Measurements from ENCODE around the gene SUGP1. TPM values are rescaled to one million over a fixed set of nuclear protein-coding genes. Genes with fewer than 3 reads are reported as not detected.

SUGP1 gene
- total RNA-seq, 1 experiment from 2014 or later, result 51.2 TPM

DNA sequence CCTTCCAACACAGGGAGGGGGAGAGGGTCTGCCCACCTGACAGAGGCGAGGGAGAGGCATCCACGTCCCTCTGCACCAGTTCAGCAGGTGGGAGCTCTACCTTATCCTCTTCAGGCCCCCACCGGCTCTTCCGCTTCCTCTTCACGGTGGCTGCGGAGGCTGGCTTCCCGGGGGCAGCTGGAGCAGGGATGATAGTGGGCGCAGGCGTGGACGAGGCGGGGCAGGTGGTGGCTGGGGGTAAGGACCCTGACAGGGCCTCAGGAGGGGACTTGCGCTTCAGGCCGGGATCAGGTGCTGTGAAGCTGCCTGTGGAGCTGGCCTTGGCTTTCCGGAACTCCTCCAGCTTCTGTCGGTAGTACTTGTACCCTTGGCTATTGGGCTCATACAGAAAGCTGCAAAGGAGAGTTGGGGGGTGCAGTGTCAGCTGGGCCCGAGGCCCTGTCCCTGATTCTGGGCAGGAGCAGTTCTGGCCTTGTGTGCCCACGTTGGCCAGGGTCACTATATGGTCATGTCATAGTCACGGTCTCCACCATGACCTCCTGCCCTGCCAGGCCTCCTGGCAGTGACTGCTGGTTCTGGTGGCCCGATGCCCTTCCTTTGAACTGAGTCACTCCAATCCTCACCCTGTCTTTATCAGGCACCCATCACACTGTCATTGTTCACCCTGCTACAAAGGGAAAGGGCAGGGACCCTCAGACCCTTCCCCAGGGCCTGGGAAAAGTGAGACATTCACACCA lies 23.2 kb downstream of the SUGP1 start:
- TF ChIP-seq, protein P1, sequence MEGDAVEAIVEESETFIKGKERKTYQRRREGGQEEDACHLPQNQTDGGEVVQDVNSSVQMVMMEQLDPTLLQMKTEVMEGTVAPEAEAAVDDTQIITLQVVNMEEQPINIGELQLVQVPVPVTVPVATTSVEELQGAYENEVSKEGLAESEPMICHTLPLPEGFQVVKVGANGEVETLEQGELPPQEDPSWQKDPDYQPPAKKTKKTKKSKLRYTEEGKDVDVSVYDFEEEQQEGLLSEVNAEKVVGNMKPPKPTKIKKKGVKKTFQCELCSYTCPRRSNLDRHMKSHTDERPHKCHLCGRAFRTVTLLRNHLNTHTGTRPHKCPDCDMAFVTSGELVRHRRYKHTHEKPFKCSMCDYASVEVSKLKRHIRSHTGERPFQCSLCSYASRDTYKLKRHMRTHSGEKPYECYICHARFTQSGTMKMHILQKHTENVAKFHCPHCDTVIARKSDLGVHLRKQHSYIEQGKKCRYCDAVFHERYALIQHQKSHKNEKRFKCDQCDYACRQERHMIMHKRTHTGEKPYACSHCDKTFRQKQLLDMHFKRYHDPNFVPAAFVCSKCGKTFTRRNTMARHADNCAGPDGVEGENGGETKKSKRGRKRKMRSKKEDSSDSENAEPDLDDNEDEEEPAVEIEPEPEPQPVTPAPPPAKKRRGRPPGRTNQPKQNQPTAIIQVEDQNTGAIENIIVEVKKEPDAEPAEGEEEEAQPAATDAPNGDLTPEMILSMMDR (IDR thresholded peaks at IDR 0.05; ENCODE audit: insufficient read depth in 1 of 2, low read depth in 1 of 2, low read length in 1 of 2, severe bottlenecking in 1 of 2, unreplicated experiment in 1 of 2), result no peak
- Mint-ChIP-seq H3K27me3 (ENCODE audit: insufficient read depth, unreplicated experiment) (no peaks in the 10 kb centered on the region), H3K36me3 (ENCODE audit: insufficient read depth, unreplicated experiment) (peaks cover 27% of the 10 kb centered on the region), H3K27ac (ENCODE audit: unreplicated experiment) (no peak overlapping the region), H3K4me3 (ENCODE audit: unreplicated experiment) (no peak overlapping the region), H3K9me3 (ENCODE audit: unreplicated experiment) (no peaks in the 10 kb centered on the region), H3K4me1 (ENCODE audit: low read depth, unreplicated experiment) (no peaks in the 10 kb centered on the region)
- no peaks in the 10 kb centered on the region for H3K27me3 ChIP-seq (replicated peaks; ENCODE audit: control insufficient read depth, insufficient read depth, low read length)
- intact Hi-C loops (cut with micrococcal nuclease; ENCODE audit: unreplicated experiment), result no loop called here
- no peak overlapping the region for H3K4me3 ChIP-seq (ENCODE audit: low read depth, low read length)
- H3K9me3 ChIP-seq, result no peaks in the 10 kb centered on the region
- BruUV-seq (replicated peaks), result no TSS peak
- DNase-seq, result no peak
- H3K36me3 ChIP-seq (ENCODE audit: control insufficient read depth, insufficient read depth, low read length), result no peaks in the 10 kb centered on the region; the same call in 1 of the 2 replicates
- H3K4me1 ChIP-seq, result no peaks in the 10 kb centered on the region
- CTCF ChIA-PET, result interaction anchor here (0.6 to 1.0 kb wide), 2 partner anchors 12 to 65 kb away, joined by 3 read pairs; no protein-coding TSS in a partner anchor
- POLR2A ChIA-PET, result no interaction called here

GRCh38 chr19:19294914-19295313 lies 25.4 kb downstream of the SUGP1 start:
- no peaks in the 10 kb centered on the region for H3K9me3 Mint-ChIP-seq (ENCODE audit: unreplicated experiment)
- no peak for DNase-seq
- H3K4me1 ChIP-seq, result no peaks in the 10 kb centered on the region
- no peak overlapping the region for H3K4me3 Mint-ChIP-seq (ENCODE audit: unreplicated experiment)
- intact Hi-C loops (cut with micrococcal nuclease; ENCODE audit: unreplicated experiment), result no loop called here
- no peak overlapping the region for H3K4me3 ChIP-seq (ENCODE audit: low read depth, low read length)
- POLR2A ChIA-PET, result no interaction called here
- CTCF ChIA-PET, result no interaction called here
- TF ChIP-seq, protein P1 (IDR thresholded peaks at IDR 0.05; ENCODE audit: insufficient read depth in 1 of 2, low read depth in 1 of 2, low read length in 1 of 2, severe bottlenecking in 1 of 2, unreplicated experiment in 1 of 2), result no peak
- H3K4me1 Mint-ChIP-seq (ENCODE audit: low read depth, unreplicated experiment), result no peaks in the 10 kb centered on the region
- H3K36me3 ChIP-seq (ENCODE audit: control insufficient read depth, insufficient read depth, low read length), result no peaks in the 10 kb centered on the region
- H3K27ac Mint-ChIP-seq (ENCODE audit: unreplicated experiment), result no peak overlapping the region
- no peaks in the 10 kb centered on the region for H3K27me3 ChIP-seq (replicated peaks; ENCODE audit: control insufficient read depth, insufficient read depth, low read length)
- no peaks in the 10 kb centered on the region for H3K9me3 ChIP-seq
- no TSS peak for BruUV-seq (replicated peaks)
- no peaks in the 10 kb centered on the region for H3K27me3 Mint-ChIP-seq (ENCODE audit: insufficient read depth, unreplicated experiment)
- peaks cover 41% of the 10 kb centered on the region for H3K36me3 Mint-ChIP-seq (ENCODE audit: insufficient read depth, unreplicated experiment)

DNA sequence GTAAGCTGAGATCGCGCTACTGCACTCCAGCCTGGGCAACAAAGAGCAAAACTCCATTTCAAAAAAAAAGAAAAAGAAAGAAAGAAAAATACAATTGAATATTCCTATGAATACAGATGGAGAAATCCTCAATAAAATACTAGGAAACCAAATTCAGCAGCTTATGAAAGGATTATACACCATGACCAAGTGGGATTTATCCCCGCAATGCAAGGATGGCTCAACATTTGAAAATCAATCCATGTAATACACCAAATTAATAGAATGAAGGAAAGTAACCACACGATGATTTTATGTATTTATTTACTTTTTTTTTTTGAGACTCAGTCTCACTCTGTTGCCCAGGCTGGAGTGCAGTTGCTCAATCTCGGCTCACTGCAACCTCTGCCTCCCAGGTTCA lies 27.7 kb downstream of the SUGP1 start:
- CTCF ChIA-PET, result no interaction called here
- no peak overlapping the region for H3K27ac Mint-ChIP-seq (ENCODE audit: unreplicated experiment)
- no TSS peak for BruUV-seq (replicated peaks)

More for the DNA sequence above, 27.7 kb downstream of the SUGP1 start:
- H3K4me3 ChIP-seq (ENCODE audit: low read depth, low read length), result no peak overlapping the region
- POLR2A ChIA-PET, result no interaction called here
- H3K36me3 ChIP-seq (ENCODE audit: control insufficient read depth, insufficient read depth, low read length), result no peaks in the 10 kb centered on the region
- no peaks in the 10 kb centered on the region for H3K4me1 ChIP-seq
- no peaks in the 10 kb centered on the region for H3K27me3 ChIP-seq (replicated peaks; ENCODE audit: control insufficient read depth, insufficient read depth, low read length)
- Mint-ChIP-seq H3K36me3 (ENCODE audit: insufficient read depth, unreplicated experiment) (peaks cover 48% of the 10 kb centered on the region), H3K27me3 (ENCODE audit: insufficient read depth, unreplicated experiment) (no peaks in the 10 kb centered on the region), H3K4me1 (ENCODE audit: low read depth, unreplicated experiment) (no peaks in the 10 kb centered on the region), H3K4me3 (ENCODE audit: unreplicated experiment) (no peak overlapping the region), H3K9me3 (ENCODE audit: unreplicated experiment) (no peaks in the 10 kb centered on the region)
- intact Hi-C loops (cut with micrococcal nuclease; ENCODE audit: unreplicated experiment), result no loop called here
- TF ChIP-seq, protein P1 (IDR thresholded peaks at IDR 0.05; ENCODE audit: insufficient read depth in 1 of 2, low read depth in 1 of 2, low read length in 1 of 2, severe bottlenecking in 1 of 2, unreplicated experiment in 1 of 2), result no peak
- no peak for DNase-seq
- no peaks in the 10 kb centered on the region for H3K9me3 ChIP-seq

Data from Caco-2 (cell line).